HG03064 (cell line): ENCODE results near the gene CNTNAP2.

Experiments
- ATAC-seq: cut with Tn5 transposase; IDR thresholded peaks from one replicate; pipeline ENCODE4 v1.9.1; 2021; ENCODE audit warnings: low read depth; ENCODE audit not compliant: unreplicated experiment

The CNTNAP2 gene

DNA sequence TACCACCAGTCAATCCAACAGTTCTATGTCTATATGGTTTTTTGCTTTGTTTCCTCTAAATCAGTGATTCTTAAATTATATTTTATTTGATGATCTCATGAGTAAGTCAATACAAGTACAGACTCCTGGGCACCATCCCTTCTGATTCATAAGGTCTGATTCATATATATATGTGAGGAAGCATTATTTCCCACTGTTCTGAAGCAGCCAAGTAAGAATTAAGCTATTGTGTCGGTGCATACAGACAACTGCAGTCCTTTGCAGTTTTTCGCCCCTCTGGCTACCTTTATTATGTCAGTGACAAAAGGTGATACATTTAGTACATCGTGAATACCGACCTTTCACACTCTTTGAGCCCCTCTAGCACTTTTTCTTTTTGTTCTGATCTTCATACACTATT is 1394.3 kb downstream of the CNTNAP2 start:
- no peak for ATAC-seq

DNA sequence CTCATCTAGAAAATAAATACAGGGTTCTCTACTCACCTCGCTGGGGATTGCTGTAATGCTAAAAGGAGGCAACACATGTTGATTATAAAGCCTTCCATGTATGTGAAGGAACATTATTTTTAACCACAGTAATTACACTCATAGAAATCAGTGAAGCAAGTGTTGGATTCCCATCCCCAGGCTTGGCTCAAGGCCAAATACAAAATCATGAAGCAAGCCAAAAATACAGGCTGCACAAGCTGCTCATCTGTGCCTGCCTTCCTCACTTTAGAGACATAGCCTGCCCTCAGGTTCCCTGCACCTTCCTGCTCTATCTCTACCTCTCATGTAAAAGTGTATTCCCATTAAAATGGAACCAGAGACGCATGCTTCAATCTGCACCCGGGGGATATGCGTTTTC is 1396.8 kb downstream of the CNTNAP2 start:
- ATAC-seq: no peak

DNA sequence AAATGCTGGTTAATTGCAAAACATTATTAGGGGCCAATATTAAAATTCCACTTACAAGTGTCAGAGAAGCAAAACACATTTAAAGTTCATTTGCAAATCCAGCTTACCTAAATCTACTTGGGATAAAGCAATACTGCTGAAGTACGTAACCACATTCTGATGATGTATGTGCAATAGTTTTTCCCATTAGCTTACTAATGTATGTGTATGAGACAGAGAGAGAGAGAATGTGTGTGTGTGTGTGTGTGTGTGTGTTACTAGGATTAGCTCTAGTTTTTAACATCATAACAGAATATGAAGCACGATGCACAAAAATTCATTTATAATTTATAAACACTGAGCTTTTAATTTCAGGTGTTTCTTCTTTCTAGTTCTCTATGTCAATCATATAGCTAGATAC is 1399.8 kb downstream of the CNTNAP2 start:
- ATAC-seq: no peak

DNA sequence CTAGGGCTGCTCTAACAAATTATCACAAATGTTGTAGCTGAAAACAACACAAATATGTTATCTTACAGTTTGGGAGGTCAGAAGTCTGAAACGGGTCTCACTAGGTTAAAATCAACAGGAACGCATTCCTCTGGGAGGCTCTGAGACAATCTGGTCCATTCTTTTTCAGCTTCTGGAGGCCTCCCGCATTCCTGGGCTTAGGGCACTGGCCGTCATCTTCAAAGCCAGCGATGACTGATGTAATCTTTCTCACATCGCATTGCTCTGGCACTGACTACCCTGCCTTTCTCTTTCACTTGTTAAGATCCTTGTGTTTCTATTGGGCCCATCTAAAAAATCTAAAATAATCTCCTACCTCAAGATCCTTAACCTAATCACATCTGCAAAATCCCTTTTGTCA is 1402.5 kb downstream of the CNTNAP2 start:
- no peak for ATAC-seq

DNA sequence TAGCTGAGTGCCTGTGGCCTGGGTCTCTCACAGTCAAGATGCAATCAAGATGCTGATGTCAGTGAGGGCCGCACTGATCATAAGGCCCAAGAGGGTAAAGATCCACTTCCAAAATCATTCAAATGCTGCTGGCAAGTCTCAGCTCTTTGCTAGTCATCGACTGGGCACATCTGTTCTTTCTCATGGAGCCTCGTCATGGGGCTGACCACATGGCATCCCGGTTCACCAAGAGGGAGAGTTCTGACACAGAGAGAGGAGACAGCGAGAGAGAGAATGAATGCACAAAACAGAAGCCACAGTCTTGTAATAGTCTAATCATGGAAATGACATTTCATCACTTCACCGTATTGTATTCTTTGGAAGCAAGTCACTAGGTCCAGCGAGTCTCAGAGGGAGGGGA is 1406.5 kb downstream of the CNTNAP2 start:
- ATAC-seq: no peak

DNA sequence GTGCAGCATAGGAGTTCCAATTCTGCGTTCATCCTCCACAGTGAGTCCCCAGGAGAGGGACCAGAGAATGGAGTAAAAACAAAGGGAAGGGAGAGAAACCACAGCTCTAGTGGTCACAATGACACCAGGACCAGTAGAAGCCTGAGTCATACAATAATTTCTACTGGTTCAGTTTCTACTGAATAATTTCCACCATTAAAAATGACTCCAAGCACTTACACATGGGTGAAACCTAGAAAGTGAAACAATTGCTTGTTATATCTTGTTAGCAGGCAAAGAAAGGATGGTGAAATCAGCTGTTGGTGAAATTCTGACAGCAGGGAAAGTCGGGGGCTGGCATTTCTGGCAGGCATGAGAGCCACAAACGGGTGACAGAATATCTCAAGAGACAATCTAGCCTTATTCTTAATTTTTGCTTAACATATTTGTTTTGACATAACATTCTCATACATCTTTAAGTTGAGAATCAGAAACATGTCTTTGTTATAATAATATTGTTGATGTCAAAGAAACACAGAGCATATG is 1408.2 kb downstream of the CNTNAP2 start:
- ATAC-seq: no peak

DNA sequence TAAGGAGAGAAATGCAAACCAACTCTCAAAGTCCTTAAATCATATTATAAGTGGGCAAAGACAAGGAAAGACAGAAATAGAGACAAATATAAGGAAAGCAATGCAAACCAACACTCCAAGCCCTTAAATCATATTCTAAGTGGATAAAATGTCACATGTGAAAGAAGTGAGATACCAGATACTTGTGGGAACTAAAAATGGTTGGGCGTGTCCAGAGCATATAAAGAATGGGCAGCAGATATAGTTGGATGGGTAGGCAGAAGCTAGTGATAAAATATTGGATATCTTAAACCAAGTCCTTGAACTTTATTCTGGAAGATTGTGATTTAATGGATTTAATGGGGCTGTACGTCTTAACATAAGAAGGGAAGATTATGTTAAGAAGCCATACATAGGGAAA is 1408.7 kb downstream of the CNTNAP2 start:
- no peak for ATAC-seq

DNA sequence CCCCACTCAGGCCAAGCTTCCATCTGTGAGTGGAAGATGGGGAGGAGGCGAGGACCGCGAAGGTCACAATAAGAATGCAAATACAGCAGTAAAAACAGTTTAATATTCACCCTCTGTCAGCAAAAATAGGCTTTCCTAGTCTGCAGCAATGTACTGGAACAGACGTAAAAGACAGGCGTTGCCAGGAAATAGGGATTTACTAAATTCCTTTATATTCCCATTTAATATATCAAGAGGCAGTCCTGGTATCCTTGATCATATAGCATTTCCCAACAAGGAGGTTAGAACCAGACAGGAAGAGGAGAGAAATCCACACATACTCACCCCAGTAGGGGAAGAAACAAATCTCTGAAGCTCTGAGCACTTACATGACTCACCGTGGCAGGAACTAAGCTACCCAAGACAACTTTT is 1419.1 kb downstream of the CNTNAP2 start:
- no peak for ATAC-seq

DNA sequence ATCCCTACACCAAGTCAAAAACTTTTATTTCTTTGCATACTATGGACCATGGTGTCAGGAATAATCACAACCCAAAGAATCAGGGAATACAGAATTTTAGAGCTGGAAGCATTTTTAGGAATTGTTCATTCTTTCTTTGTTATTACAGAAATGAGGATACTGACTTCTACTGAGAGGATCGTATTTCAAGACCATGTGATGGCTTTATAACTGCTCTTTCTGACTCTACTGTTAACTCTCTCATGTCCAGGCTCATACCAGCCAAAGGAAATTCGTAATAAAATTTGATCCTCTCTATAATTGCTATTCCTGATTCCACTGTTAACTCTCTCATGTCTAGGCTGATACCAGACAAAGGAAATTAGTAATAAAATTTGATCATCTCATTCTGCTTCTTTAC is 1423.1 kb downstream of the CNTNAP2 start:
- no peak for ATAC-seq

DNA sequence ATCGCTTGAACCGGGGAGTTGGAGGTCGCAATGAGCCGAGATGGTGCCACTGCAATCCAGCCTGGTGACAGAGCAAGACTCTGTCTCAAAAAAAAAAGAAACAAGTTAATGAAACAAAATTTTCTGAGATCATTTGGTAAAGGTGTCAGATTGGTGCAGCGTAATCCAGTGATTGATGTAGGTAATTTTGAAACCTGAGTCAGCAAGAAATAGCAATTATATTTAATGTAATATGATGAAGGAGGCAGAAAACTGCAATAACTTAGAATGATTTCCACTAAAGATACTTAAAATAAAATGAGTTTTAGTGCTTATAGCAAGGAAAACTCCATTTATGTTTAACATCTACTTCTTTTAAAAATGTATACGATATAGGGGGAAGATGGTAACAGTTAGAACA is 1424.1 kb downstream of the CNTNAP2 start:
- no peak for ATAC-seq

DNA sequence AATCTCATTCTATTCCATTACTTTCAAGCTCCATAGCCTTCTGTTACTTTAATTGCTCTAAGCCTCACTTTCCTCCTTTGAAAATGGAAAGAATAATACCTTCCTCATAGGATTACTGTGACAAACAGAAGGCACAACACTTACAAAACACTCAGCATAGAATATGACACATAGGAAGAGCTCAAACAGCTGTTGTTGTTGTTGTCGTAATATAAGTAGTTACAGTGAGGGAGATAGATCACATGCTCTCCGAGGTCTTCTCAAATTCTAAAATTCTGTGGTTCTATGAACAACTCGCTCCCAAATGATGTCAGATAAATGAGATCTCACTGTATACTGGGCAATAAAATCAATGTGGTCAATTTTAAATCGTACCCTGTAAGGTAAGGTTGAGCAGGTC is 1424.7 kb downstream of the CNTNAP2 start:
- ATAC-seq: no peak

DNA sequence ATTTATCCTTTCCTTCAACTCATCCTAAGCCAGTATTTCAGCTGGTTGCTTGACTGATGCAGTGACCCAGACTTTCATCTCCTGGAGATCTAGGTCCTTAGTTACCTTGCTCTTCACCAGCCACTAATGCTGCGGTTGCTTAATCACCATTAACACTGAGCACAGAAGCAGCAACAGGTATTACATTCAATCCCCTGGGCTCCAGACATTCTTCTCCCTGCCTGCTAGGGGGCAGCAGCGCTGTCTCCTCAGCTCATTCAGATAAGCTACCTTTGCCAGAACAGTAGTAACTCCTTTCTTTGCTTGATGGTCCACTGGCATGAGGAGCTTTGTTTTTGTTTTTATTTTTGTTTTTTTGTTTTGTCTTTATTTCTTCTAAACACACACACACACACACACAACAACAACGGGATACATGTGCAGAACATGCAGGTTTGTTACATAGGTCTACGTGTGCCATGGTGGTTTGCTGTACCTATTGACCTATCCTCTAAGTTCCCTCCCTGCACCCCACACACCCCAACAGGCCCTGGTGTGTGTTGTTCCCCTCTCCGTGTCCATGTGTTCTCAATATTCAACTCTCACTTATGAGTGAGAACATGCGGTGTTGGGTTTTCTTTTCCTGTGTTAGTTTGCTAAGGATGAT is 1430.8 kb downstream of the CNTNAP2 start:
- ATAC-seq: no peak

DNA sequence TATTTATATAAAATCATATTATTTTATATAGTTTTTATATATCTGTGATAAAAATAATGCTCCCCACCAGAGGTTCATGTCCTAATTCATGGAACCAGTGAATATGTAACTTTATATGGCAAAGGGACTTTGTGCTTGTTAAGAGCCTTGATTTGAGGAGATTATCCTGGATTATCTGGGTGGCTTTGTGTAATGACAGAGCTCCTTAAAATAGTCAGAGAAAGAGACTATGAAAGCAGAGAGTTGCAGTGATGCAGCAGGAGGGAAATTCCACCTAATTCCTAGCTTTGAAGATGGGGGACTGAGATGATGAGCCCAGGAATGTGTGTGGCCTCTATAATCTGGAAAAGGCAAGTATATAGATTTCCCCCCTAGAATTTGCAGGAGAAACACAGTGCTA is 1439.7 kb downstream of the CNTNAP2 start:
- ATAC-seq: no peak

DNA sequence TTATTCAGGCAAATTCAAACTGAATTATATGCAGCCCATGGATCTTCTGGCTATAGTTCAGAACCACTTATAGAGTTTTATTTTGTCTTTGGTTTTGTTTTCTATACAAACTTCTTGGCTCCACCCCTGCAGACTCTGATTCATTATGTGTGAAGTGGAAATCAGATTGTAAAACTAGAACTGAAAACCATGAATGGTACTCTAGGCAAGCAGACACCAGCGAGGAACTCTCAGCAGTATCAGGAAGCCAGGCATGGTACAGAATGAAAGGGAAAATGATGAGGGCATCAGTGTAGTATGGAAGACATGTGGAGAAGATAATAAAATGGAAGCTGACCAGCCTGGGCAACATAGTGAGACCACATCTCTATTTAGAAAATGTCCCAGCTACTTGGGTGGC is 1447.1 kb downstream of the CNTNAP2 start:
- no peak for ATAC-seq

DNA sequence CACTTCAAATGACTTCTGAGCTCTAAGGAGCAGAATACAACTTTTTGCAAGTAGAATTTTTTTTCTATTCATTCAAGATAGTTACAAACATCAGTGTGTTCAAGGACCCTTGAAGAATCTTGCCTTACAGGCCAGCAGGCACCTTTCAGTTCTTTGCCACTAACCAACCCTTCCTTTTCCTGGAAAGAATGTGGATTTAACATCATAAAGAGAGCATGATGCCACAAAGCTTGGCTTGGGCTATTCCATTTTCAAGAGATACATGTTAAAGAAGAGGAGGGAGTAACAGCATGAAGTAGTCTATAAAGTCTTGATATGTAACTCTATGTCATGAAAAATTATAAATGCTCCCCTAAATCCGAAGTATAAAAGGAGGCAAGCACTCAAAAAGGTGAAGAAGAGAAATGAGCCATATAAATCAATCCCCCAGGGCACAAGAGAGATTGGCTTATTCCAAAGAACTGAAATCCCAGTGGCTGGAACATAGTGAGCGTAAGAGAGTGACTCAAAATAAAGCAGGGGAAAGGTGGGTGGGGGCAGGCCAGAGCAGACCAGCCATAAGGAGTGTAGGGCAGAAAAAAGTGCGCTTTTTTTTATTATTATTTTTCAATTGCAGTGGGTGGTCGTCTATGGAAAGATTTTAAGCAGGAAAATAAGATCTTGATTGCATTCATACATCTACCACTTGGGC is 1448.3 kb downstream of the CNTNAP2 start:
- ATAC-seq: no peak

DNA sequence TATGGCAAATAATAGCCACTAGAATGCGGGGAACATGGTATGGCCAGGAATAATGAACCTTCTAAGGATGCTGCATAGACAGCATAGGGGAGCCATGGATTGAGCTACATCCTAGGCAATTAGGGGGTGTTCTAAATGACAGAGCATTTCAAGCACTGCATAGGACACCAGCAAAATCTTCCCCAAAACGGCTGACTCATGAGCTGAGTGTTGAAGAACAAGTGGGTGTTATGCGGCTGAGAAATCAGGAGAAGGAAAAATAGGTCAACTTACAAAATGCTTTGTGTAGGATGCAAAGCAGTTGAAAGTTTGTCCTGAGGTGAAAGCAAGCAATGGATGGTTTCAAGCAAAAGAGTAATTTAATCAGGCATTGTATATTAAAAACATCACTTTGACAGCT is 1450.4 kb downstream of the CNTNAP2 start:
- no peak for ATAC-seq

DNA sequence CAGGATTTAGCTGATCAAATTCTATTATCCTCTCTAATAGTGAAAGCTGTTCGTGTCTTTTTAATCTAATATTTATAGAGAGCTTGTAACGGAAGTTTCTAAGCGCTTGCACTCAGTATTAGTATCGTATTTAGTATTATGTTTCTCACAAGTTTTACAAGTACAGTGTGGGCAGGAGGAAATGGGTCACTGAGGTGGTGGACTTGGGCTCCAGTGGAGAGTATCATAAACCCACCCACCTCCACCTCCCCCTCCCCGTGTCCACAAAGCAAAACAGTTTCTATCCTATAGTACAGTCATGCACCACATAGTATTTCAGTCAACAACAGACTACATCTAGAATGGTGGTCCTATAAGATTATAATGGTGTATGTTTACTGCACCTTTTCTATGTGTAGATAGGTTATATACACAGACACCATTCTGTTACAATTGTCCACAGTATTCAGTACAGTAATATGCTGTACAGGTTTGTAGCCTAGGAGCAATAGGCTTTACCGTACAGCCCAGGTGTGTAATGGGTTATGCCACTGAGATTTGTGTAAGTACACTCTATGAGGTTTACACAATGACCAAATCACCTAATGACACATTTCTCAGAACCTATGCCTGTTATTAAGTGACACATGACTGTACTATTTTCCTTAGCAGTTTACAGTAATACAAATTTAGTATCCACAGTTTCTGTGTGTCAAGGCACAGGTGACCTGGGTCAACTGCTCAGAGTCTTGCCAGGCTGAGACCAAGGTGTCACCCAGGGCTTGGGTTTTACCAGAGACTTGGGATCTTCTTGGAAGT is 1452.7 kb downstream of the CNTNAP2 start:
- no peak for ATAC-seq

DNA sequence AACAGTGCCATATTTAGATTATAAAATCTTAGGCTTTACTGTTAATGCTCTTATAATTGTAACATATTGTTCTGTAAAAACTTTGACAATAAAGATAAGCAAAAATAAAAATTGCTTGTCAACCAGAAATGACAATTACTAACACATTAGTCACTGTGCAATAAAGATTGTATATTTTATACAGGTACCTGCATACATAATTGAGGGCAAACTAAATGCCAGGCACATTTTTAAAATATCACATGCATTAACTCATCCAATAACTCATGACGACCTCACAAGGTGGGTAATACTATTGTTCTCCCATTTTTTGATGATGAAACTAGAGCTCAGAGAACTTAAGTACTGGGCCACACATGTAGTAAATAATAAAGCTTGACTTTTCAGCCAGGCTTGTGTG is 1453.8 kb downstream of the CNTNAP2 start:
- no peak for ATAC-seq

DNA sequence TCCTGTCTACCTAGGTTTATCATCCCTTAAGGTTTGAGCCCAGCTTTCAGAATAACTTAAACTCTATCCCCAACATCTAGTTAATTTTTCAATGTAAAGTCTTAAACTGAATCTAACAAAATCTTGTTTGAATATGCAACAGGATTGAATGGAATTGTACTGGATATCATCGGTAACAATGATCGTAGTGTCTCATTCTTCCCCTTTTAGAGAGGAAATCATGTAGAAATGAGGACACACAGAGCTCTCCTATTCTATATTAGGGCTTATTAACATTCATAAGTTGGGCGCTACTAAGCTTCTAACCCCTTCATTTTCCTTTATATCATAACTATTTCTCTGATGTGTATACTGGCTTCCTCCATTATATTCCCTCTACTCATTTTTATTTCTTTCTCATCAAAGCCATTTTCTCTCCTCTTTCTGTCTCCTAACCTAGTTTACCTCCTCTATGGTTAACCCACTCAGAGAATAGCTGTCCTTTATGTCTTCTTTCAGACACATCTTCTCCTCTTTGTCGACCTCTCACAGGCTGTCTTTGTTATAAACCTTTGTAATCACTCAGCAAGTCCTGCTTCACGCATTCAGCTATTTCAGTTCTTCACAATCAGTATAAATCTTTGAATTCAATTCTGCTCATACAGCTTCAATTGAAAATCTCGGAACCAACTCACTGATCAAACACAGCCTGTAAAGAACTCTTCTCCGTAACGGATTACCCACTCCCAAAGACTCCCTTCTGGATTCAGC is 1455.0 kb downstream of the CNTNAP2 start:
- ATAC-seq: no peak

DNA sequence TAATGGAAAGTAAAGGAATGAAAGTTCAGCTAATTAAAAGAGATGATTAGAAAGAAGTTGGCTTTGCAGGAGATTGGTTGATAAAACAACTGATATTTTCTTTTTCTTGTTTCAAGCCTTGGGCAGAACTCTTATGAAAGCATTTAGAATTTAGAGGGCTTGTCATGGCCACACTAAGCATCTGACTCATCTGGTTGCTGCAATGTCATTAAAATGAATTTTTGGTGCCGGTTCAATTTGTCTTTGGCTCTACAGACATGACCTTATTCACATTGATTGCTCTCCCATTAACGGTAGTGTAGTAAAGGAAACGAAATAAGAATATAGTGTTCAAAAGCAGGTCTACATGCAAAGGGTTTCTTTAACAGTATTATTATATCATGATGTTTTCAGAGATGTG is 1461.6 kb downstream of the CNTNAP2 start:
- ATAC-seq: no peak

DNA sequence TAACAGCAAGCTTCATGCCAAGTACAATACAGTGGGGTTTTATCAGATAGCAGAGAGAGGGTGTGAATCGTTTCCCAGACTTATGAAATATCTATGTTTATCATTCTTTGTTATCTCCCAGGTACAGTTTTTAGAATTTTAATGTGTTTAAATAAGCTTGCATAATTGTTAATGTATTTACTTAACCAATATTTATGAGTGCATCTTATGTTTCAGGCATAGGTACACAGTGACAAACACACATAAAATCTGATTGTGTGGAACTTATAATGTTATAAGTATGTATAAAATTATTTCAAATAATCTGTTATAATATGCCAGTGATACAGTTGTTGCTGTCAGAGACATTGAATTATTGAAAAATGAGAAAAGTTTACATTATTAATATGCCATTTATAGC is 1462.5 kb downstream of the CNTNAP2 start:
- no peak for ATAC-seq
